Mammary epithelial cell (primary cell): ENCODE measurements around the gene ARHGAP15.

Experiments used
- EZH2 ChIP-seq: IDR thresholded peaks from 2 replicates; pipeline ENCODE4 v1.6.1; 2012; ENCODE audit warnings: low read length, inconsistent platforms, borderline replicate concordance
- TF ChIP-seq, protein P1 (sequence below), 2 donors: IDR thresholded peaks in 1 of 2; conservative IDR thresholded peaks in 1 of 2; 2 replicates each; pipeline ENCODE4 v1.5.1; 2011 to 2012; ENCODE audit warnings: inconsistent platforms in 2 of 2, low read length in 2 of 2, mild to moderate bottlenecking in 2 of 2, control low read depth in 1 of 2, low read depth in 1 of 2; ENCODE audit not compliant: insufficient read depth in 1 of 2; ENCODE audit errors: extremely low read depth in 1 of 2

DNA sequence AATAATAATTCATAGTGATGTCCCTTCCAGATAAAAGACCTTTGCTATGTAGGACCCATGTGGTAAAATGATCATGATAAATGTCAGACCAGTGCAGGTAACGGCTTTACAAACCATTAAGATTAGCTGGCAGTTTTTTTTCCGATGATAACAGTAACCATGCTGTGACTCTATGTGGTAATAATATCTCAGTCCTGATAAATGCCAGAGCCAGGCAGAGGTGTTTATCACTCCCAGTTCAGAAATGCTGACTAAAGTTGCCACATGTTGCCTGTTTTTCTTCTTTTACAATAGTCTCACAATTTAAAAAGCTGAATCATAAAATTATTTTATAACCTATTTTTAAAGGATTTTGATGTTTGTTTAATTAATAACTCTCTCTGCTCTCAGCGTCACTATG lies 565.1 kb downstream of the ARHGAP15 start:
- TF ChIP-seq, protein P1, sequence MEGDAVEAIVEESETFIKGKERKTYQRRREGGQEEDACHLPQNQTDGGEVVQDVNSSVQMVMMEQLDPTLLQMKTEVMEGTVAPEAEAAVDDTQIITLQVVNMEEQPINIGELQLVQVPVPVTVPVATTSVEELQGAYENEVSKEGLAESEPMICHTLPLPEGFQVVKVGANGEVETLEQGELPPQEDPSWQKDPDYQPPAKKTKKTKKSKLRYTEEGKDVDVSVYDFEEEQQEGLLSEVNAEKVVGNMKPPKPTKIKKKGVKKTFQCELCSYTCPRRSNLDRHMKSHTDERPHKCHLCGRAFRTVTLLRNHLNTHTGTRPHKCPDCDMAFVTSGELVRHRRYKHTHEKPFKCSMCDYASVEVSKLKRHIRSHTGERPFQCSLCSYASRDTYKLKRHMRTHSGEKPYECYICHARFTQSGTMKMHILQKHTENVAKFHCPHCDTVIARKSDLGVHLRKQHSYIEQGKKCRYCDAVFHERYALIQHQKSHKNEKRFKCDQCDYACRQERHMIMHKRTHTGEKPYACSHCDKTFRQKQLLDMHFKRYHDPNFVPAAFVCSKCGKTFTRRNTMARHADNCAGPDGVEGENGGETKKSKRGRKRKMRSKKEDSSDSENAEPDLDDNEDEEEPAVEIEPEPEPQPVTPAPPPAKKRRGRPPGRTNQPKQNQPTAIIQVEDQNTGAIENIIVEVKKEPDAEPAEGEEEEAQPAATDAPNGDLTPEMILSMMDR (conservative IDR thresholded peaks at IDR 0.05 in 1 of 2, IDR thresholded peaks at IDR 0.05 in 1 of 2; ENCODE audit: extremely low read depth in 1 of 2, insufficient read depth in 1 of 2, low read depth in 1 of 2, low read length in 2 of 2): no peak
- TF ChIP-seq EZH2: no peak
